ENCODE measurements around the gene DNAH2. TPM values are rescaled to one million over a fixed set of nuclear protein-coding genes. Genes with fewer than 3 reads are reported as not detected.

The DNAH2 gene
- total and polyA plus RNA-seq, 9 of the 15 experiments (the other 6 are each of a cell fraction or from before 2014, with no cell fraction given) = 0.03 TPM; not detected in 8

DNA sequence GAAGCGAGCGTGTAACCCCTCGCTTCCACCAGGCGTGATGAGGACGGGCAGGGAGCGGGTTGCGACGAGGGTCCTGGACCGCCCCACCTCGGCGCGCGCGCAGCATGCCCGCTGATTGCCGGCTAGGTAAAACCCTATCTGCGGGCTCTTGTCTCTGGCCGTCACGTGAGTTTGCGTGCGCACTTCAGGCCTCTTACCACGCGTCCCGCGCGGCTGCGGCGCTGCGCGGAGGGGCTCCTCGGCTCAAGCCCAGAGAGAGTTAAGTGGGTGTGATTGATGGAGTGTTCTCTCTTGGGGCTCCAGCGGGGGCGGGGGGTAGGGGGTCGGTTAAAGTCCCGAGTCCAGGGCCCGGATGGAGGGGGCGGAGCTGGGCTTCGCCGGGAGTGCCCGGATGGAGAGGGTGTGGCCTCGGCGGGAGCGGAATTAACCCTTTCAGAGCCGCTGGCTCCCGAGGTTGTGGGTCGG lies 124.4 kb downstream of the DNAH2 start (continued):
- TF ChIP-seq HEY1 (CRISPR knock-in tag; IDR thresholded peaks at IDR 0.05; ENCODE audit: borderline replicate concordance) (no peak), TAF9B (IDR thresholded peaks at IDR 0.05; ENCODE audit: partially characterized antibody) (peak; percentile 37), COPS2 (conservative IDR thresholded peaks at IDR 0.05) (no peak), ZNF764 (CRISPR knock-in tag; IDR thresholded peaks at IDR 0.05; ENCODE audit: low read depth) (no peak), EGR1 (conservative IDR thresholded peaks at IDR 0.05) (peak; percentile 79), HMGN3 (IDR thresholded peaks at IDR 0.05; ENCODE audit: borderline replicate concordance, extremely low read depth, insufficient read length, low read depth, low read length) (peak; percentile 72), FOSL1 (tag; conservative IDR thresholded peaks at IDR 0.05) (peak; percentile 77), NRF1 (conservative IDR thresholded peaks at IDR 0.05 in 1 of 2, IDR thresholded peaks at IDR 0.05 in 1 of 2) (peak; percentile 62 to 71)
- TF ChIP-seq, protein P1, sequence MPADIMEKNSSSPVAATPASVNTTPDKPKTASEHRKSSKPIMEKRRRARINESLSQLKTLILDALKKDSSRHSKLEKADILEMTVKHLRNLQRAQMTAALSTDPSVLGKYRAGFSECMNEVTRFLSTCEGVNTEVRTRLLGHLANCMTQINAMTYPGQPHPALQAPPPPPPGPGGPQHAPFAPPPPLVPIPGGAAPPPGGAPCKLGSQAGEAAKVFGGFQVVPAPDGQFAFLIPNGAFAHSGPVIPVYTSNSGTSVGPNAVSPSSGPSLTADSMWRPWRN (IDR thresholded peaks at IDR 0.05; ENCODE audit: low read depth) = peak; percentile 34; the same call in 1 of the 2 replicates

Data from K562 (cell line).